ENCODE measurements around the gene TRAPPC10. TPM values are rescaled to one million over a fixed set of nuclear protein-coding genes. Genes with fewer than 3 reads are reported as not detected.

Gene TRAPPC10
- total and polyA plus RNA-seq, 10 of the 15 experiments (the other 5 are each of a cell fraction or from before 2014, with no cell fraction given), result 1.1 to 39.6 (median 28.2) TPM

GRCh38 chr21:44072111-44072510 is 60.0 kb downstream of the TRAPPC10 start (continued):
- TF ChIP-seq RAD21 (IDR thresholded peaks at IDR 0.05; ENCODE audit: insufficient read depth, low read depth, low read length) (no peak), HDAC2 (IDR thresholded peaks at IDR 0.05) (no peak)

- Histone ChIP-seq H3K36me3 (ENCODE audit: control insufficient read depth in 2 of 2, insufficient read depth in 2 of 2, low read length in 1 of 2) (peaks cover 24 to 45% of the 10 kb centered on the region in 2 experiments), H3K4me2 (ENCODE audit: control insufficient read depth, insufficient read depth) (no peak overlapping the region), H3K9me3 (replicated peaks; ENCODE audit: control insufficient read depth, insufficient read depth, low read length) (no peaks in the 10 kb centered on the region), H3K79me2 (ENCODE audit: control insufficient read depth, insufficient read depth, low read length) (no peaks in the 10 kb centered on the region), H2AFZ (ENCODE audit: control insufficient read depth, low read depth, low read length) (no peak overlapping the region), H3K27ac (ENCODE audit: control insufficient read depth, insufficient read depth) (no peak overlapping the region), H3K9ac (ENCODE audit: control insufficient read depth, insufficient read depth, low read length) (no peak overlapping the region), H3K27me3 (replicated peaks in 1 of 2; ENCODE audit: control insufficient read depth in 2 of 2, insufficient read depth in 2 of 2, low read length in 1 of 2) (no peaks in the 10 kb centered on the region), H3K4me3 (no peak overlapping the region), H3K4me1 (ENCODE audit: control insufficient read depth, insufficient read depth, low read length) (no peaks in the 10 kb centered on the region), H4K20me1 (ENCODE audit: control insufficient read depth, insufficient read depth) (peaks cover 6% of the 10 kb centered on the region)
- ChIA-PET POLR2A (no interaction called here), RAD21 (ENCODE audit: unreplicated experiment) (no interaction called here), SMC1A (ENCODE audit: uncharacterized antibody, unreplicated experiment) (interaction anchor here (0.6 to 1.2 kb wide), 6 partner anchors 10 to 723 kb away, joined by 3 to 6 read pairs (median 4); no protein-coding TSS in a partner anchor), CTCF (interaction anchor here (0.8 to 1.1 kb wide), 2 partner anchors 8 to 61 kb away, joined by 3 read pairs; no protein-coding TSS in a partner anchor)
- in situ Hi-C loops (cut with MboI), result no loop called here
- 97% methylated on average over 11 of the region's 11 CpGs for WGBS (ENCODE audit: insufficient coverage, insufficient replicate concordance, low lambda C conversion rate, missing lambda C conversion rate)
- BruUV-seq (replicated peaks), result no TSS peak
- TF ChIP-seq CEBPB (IDR thresholded peaks at IDR 0.05; ENCODE audit: borderline replicate concordance in 1 of 2, low read depth in 2 of 2, low read length in 2 of 2), result no peak
- ATAC-seq, result no peak
- no peak for DNase-seq (ENCODE audit: low read depth, low spot score)
- intact Hi-C loops (cut with micrococcal nuclease; ENCODE audit: unreplicated experiment), result no loop called here
- no peak for FAIRE-seq
Observed at GRCh38 chr21:44074315-44074958, 62.3 kb downstream of the TRAPPC10 start.

- Histone ChIP-seq H3K4me3 (no peak overlapping the region), H4K20me1 (ENCODE audit: control insufficient read depth, insufficient read depth) (peaks cover 6% of the 10 kb centered on the region), H3K27me3 (replicated peaks in 1 of 2; ENCODE audit: control insufficient read depth in 2 of 2, insufficient read depth in 2 of 2, low read length in 1 of 2) (no peaks in the 10 kb centered on the region), H3K9me3 (replicated peaks; ENCODE audit: control insufficient read depth, insufficient read depth, low read length) (no peaks in the 10 kb centered on the region), H3K9ac (ENCODE audit: control insufficient read depth, insufficient read depth, low read length) (no peak overlapping the region), H3K36me3 (ENCODE audit: control insufficient read depth in 2 of 2, insufficient read depth in 2 of 2, low read length in 1 of 2) (peaks cover 24 to 52% of the 10 kb centered on the region in 2 experiments), H3K4me2 (ENCODE audit: control insufficient read depth, insufficient read depth) (no peak overlapping the region), H2AFZ (ENCODE audit: control insufficient read depth, low read depth, low read length) (no peak overlapping the region), H3K4me1 (ENCODE audit: control insufficient read depth, insufficient read depth, low read length) (no peaks in the 10 kb centered on the region), H3K79me2 (ENCODE audit: control insufficient read depth, insufficient read depth, low read length) (no peaks in the 10 kb centered on the region), H3K27ac (ENCODE audit: control insufficient read depth, insufficient read depth) (no peak overlapping the region)
- intact Hi-C loops (cut with micrococcal nuclease; ENCODE audit: unreplicated experiment) (no loop called here), in situ Hi-C loops (cut with MboI) (no loop called here)
- DNase-seq (ENCODE audit: low read depth, low spot score) (no peak), FAIRE-seq (no peak), ATAC-seq (no peak)
- RAD21 ChIA-PET (ENCODE audit: unreplicated experiment), result no interaction called here
- 38% methylated on average over 5 of the region's 5 CpGs for WGBS (ENCODE audit: insufficient coverage, insufficient replicate concordance, low lambda C conversion rate, missing lambda C conversion rate)
- POLR2A ChIA-PET, result no interaction called here
- CTCF ChIA-PET, result interaction anchor here (1.0 kb wide), 1 partner anchor 47 kb away, joined by 3 read pairs; no protein-coding TSS in a partner anchor
- SMC1A ChIA-PET (ENCODE audit: uncharacterized antibody, unreplicated experiment), result interaction anchor here (0.6 kb wide), 1 partner anchor 1233 kb away, joined by 3 read pairs; no protein-coding TSS in a partner anchor
- BruUV-seq (replicated peaks), result no TSS peak
- TF ChIP-seq NR2C2 (IDR thresholded peaks at IDR 0.05; ENCODE audit: borderline replicate concordance, control insufficient read depth, insufficient read length, low read depth) (no peak), HDAC6 (IDR thresholded peaks at IDR 0.05; ENCODE audit: unreplicated experiment) (no peak), SMARCA5 (IDR thresholded peaks at IDR 0.05) (no peak), ZNF207 (IDR thresholded peaks at IDR 0.05; ENCODE audit: borderline replicate concordance) (no peak), MYC (IDR thresholded peaks at IDR 0.05; ENCODE audit: insufficient read depth, insufficient read length, insufficient replicate concordance, low read length, severe bottlenecking) (no peak)
- TF ChIP-seq, protein P1, sequence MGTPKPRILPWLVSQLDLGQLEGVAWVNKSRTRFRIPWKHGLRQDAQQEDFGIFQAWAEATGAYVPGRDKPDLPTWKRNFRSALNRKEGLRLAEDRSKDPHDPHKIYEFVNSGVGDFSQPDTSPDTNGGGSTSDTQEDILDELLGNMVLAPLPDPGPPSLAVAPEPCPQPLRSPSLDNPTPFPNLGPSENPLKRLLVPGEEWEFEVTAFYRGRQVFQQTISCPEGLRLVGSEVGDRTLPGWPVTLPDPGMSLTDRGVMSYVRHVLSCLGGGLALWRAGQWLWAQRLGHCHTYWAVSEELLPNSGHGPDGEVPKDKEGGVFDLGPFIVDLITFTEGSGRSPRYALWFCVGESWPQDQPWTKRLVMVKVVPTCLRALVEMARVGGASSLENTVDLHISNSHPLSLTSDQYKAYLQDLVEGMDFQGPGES (IDR thresholded peaks at IDR 0.05), result no peak
- TF ChIP-seq, protein P2, sequence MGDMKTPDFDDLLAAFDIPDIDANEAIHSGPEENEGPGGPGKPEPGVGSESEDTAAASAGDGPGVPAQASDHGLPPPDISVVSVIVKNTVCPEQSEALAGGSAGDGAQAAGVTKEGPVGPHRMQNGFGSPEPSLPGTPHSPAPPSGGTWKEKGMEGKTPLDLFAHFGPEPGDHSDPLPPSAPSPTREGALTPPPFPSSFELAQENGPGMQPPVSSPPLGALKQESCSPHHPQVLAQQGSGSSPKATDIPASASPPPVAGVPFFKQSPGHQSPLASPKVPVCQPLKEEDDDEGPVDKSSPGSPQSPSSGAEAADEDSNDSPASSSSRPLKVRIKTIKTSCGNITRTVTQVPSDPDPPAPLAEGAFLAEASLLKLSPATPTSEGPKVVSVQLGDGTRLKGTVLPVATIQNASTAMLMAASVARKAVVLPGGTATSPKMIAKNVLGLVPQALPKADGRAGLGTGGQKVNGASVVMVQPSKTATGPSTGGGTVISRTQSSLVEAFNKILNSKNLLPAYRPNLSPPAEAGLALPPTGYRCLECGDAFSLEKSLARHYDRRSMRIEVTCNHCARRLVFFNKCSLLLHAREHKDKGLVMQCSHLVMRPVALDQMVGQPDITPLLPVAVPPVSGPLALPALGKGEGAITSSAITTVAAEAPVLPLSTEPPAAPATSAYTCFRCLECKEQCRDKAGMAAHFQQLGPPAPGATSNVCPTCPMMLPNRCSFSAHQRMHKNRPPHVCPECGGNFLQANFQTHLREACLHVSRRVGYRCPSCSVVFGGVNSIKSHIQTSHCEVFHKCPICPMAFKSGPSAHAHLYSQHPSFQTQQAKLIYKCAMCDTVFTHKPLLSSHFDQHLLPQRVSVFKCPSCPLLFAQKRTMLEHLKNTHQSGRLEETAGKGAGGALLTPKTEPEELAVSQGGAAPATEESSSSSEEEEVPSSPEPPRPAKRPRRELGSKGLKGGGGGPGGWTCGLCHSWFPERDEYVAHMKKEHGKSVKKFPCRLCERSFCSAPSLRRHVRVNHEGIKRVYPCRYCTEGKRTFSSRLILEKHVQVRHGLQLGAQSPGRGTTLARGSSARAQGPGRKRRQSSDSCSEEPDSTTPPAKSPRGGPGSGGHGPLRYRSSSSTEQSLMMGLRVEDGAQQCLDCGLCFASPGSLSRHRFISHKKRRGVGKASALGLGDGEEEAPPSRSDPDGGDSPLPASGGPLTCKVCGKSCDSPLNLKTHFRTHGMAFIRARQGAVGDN (IDR thresholded peaks at IDR 0.05), result no peak
Observed at GRCh38 chr21:44076316-44076715, 64.2 kb downstream of the TRAPPC10 start.

Measured in GM12878 (cell line).